ENCODE data around the gene DLX4.

DLX4 gene

DNA sequence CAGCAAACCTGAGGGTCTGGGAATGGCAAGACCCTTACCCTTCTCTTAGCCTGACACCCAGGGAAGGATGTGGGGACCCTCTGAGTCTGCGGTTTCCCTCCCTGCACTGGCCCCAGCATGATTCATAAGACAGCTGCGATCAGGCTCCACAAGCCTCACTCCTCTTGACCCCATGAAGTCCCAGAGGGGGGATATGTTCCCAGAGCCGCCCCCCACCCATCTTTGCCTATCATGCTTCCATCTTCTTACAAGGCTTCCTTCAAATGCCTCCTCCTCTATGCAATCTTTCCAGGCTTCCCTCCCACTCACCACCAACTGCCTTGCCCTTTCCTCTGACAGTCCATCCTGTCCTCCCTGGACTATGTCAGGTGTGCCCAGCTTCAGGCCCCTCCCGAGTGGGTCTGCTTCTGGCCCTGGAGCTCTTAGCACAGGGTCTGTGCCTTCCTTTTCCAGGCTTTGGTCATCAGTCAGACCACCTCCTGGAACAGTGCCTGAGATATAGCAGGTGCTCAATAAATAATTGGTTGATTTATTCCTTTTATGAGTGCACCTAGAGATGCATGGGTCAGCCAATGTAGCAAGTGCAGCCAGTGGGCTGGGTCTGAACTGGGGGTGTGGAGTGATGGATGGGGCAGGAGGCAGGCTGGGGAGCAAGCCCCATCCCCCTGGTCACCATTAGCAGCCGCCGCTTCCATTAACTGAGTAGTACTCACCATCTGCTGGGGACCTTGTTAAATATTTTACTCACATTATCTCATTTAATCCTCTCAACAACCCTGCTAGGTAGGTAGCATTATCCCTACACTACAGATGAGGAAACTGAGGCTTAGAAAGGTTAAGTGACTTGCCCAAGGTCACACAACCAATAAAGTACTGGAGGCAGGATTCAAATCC is 17.7 kb downstream of the DLX4 start:
- FAIRE-seq (peak; percentile 50), DNase-seq (ENCODE audit: low spot score) (no peak)

- FAIRE-seq (no peak), DNase-seq (ENCODE audit: low spot score) (no peak)
Observed at GRCh38 chr17:49987290-49987585, 18.2 kb downstream of the DLX4 start.

- no peak for FAIRE-seq
- DNase-seq (ENCODE audit: low spot score): peak; percentile 51
Observed at GRCh38 chr17:49987681-49988441, 18.9 kb downstream of the DLX4 start.

DNA sequence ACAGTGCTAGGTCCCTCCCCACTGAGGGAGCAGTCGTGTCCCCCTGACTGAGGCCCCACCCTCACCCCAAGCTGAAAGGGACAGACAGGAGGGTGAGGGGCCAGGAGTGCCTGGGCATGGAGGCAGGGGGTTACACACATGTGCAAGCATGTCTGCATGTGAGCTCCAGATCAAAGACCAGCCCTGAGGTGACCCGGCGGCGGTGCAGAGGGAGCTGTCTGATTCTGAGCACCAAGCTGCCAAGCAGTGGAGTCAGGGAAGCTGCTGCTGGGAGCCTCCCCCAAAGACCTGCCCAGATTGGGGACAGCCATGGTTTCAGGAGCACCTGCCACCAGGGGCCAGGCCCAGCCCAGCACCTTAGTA is 20.5 kb downstream of the DLX4 start:
- no peak for FAIRE-seq
- no peak for DNase-seq (ENCODE audit: low spot score)

- FAIRE-seq (peak; percentile 65), DNase-seq (ENCODE audit: low spot score) (no peak)
Observed at GRCh38 chr17:49990331-49990730, 21.3 kb downstream of the DLX4 start.

GRCh38 chr17:49990921-49991320 is 21.9 kb downstream of the DLX4 start:
- FAIRE-seq: no peak
- DNase-seq (ENCODE audit: low spot score): no peak

DNA sequence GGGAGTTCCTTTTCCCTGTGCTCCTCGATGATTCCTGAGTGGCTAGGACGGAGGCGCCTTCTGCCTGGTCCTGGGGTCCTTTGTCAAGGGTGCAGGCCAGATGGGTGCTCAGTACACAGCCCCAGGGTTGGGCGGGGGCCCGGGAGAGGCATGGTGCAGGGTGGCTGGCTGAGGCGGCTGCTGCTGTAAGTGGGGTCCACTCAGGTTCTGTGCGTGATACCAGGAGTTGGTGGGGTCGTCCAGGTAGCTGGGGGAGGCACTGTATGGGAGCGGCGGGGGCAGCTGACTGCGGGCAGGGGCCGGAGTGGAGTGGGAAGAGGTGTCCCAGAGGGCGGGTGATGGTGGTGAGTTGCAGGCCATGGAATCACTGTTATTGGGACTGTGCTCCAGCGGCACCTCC is 22.4 kb downstream of the DLX4 start:
- DNase-seq (ENCODE audit: low spot score) (no peak), FAIRE-seq (no peak)

GRCh38 chr17:49992191-49992932 is 23.4 kb downstream of the DLX4 start:
- DNase-seq (ENCODE audit: low spot score) (no peak), FAIRE-seq (peak; percentile 94)

DNA sequence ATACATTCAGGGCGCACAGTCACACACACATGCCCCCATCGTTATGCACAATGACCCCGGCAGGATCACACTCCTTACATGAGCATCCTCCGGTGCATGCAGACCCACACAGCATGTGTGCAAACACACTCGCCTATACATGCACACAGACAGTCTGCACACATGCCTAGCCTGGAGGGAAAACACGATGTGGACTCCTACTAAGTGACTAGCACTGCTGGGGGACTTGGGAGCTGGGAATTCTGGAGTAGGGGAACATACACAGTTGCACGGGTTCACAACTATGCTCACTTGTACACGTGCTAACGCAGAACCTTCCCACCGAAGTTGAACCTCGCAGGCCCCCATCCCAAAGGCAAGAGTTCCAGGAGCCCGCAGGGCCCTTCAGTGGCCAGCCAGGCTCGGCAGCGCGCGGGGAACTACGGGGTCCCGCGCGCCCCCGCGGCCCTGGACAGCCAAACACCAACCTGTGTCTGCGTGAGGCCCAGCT is 24.0 kb downstream of the DLX4 start:
- DNase-seq (ENCODE audit: low spot score) (no peak), FAIRE-seq (no peak)

DNA sequence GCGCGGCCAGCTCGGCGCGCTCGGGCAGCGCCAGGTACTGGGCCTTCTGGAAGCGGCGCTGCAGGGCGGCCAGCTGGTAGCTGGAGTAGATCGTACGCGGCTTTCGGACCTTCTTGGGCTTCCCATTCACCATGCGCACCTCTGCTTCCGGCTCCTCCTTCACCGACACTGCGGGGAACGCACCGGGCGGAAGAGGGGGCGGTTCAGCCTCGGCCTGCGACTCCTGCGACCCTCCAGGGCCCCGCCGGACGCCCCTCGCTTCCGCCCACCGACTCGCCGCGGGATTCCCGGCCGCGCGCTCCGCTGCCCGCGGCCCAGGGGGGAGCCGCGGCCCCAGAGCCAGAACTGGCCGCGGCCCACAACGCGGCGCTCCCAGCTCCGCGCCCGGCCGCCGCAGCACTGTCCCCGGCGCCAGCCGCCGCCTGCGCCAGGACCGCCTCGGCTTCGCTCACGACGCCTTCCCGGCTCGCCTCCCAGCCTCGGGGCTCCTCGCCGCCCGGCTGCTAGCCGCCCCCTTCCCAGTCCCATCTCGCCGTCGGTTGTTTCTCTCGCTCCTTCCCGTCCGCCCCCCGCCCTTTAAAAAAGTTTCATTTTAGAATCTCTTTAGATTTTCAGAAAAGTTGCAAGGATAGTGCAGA is 24.6 kb downstream of the DLX4 start:
- DNase-seq (ENCODE audit: low spot score) (no peak), FAIRE-seq (no peak)

DNA sequence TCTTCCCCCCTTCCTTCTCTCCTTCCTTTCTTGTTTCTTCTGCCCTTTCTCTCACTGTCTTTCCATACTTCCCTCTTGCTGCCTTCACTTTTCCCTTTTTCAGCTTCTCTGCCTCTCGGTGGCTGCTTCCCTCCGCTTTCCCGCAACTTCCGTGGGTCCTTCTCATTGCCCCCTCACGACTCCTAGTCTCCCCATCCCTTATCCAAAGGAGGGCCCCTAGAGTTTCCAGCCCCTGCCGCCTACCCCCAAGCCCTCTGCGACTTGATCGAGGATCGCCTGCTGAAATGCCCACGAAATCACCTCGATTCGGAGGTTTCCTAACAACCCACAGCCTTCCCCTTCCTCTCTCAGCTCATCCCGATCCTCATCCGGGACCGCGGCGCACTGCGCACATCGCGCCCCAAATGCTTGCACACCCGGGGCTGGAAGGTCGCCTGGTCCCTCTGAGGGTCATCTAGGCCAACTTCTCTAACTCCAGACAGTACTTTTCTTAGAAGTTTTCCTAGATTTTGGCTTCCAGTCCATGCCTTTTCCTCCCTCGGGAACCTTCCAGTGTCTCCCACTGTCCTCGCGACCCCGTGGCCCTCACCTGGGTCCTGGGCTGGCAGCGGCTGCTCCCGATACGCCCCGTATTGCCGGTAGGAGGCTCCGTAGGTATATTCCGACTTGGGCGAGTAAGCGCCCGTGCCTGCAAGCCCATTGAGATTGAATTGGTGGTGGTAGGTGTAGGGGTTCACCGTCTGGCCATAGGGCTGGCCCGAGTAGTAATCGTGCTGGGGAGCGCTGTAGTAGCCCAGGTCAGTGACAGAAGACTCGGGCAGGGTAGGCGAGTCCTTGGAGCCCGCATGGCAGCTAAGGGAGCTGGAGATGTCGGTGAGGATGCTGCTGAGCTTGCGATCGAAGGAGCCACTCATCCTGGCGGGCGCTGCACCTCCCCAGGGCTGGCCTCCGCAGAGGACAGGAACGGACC is 25.4 kb downstream of the DLX4 start:
- DNase-seq (ENCODE audit: low spot score) (no peak), FAIRE-seq (no peak)

- DNase-seq (ENCODE audit: low spot score): no peak
- no peak for FAIRE-seq
Observed at GRCh38 chr17:49995055-49995738, 26.2 kb downstream of the DLX4 start, which contains the start of gene DLX3. TSS of gene DLX3 (minus strand) at chr17:49995224. CDS start at chr17:49994998, 226 bp downstream.

DNA sequence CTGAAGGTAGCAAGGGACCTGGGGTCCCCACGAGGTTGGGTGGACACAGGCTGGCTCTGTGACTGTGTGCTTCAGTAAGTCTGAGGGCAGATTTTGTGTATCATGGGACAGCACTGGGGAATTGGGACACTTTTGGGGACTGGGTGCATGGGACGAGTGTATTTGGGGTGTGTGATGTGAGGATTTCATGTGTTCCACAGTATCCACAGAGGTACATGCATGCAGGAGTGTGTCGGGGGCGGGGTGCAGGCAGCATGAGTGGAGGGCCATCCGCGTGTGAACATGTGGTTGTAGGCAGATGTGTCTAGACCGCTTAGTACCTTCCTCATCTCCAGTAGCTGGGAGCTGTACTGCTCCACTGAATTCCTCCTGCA is 27.1 kb downstream of the DLX4 start:
- DNase-seq (ENCODE audit: low spot score) (no peak), FAIRE-seq (no peak)

DNA sequence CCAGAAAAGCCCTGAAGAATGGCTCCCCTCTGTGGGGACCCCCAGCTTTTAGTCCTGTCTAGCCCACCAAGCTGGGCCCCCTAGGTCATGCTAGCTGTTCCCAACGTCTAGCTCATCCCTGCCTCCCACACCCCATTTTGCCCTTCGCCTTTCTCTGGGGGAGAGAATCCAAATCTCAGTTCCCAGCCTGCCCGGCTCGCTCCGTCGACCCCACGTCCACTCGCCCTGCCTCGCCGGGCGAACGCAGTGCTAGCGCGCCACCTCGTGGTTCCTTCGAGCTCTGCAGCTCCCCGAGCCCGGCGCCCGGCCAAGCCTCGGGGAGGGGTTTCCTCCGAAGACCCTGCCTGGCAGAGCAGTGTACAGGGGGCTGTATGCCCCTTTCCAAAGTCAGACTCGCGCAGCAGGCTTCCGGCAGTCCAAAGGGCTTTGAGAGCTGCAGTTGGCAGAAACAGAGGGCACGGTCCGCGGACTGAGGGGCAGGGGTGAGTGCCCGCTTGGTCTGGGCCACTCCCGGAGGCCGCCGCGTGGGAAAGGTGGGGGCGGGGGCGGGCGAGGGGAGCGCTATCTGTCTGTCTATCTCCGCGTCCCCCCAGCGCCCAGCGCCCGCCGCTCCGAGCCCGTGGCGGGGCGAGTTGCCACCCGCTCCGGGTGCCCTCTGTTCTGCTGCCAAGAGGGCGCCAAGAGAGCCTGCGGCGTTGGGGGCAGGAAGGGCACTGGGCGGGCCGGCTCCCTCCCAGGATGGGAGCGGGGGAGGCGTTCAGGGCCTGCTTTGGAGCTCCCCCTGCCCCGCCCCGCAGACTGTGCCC is 27.7 kb downstream of the DLX4 start:
- DNase-seq (ENCODE audit: low spot score): peak; percentile 82
- FAIRE-seq: peak; percentile 65

- DNase-seq (ENCODE audit: low spot score): no peak
- no peak for FAIRE-seq
Observed at GRCh38 chr17:49997301-49997650, 28.3 kb downstream of the DLX4 start.

DNA sequence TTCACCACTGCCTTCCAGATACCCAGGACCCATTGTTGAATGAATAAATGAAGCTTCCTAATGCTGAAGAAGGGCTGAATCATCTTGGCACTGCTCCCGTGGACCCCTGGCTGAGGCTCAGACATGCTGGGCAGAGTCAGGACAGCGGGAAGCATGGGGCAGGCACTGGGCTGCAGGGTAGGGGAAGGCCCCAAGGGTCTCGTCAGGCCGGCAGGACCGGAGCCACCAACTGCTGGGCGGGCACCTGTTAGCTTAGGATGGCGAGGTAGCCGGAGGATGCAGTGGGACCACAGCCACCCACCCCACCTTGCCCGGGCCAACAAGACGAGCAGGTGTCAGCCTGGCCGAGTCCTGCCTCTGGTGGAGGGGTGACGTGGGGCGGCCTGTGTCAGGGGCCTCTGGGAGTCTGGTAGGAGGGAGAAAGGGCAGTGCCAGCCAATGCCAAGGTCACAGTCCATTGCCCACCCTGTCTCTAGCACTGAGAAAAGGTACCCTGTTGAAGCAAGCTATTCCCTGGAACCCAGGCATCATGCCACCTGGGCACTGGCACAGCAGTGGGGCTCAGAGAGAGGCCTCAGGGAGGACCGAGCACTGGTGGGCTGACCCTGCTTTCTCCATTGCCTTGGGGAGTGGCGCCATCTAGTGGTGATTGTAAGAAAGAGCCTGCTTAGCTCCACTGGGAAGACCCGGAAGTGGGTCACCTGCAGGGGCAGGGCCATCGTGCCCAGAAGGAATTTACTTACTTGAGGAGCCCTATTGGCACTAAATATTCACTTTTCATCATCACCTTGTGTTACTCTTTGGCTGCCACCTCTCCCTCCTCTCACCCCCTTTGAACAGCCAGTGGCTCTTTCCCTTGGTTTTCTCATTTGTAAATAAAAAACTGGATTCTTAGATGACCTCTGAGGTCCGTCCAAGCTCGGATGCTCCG is 29.0 kb downstream of the DLX4 start:
- FAIRE-seq (no peak), DNase-seq (ENCODE audit: low spot score) (peak; percentile 90)

GRCh38 chr17:49998836-49999511 is 30.0 kb downstream of the DLX4 start:
- no peak for DNase-seq (ENCODE audit: low spot score)
- FAIRE-seq: no peak
